A673 (cell line): ENCODE results near the gene IQCE.

Experiments
- CTCF ChIP-seq: fragments of 300-800, 200-600 bp; sonication (generic); conservative IDR thresholded peaks from 2 replicates; pipeline ENCODE4 v1.5.1; 2017; ENCODE audit warnings: low read depth, mild to moderate bottlenecking, antibody characterized with exemption, low read length, moderate library complexity, mixed read lengths
- EZH2 ChIP-seq: fragments of 200-600 bp; sonication (generic); IDR thresholded peaks from 2 replicates; pipeline ENCODE4 v1.6.1; 2017; ENCODE audit warnings: borderline replicate concordance, low read depth, mild to moderate bottlenecking, mixed read lengths, antibody characterized with exemption, low read length; ENCODE audit not compliant: poor library complexity, severe bottlenecking

GRCh38 chr7:2663121-2663886, 104.5 kb downstream of the IQCE start:
- TF ChIP-seq CTCF (no peak), EZH2 (no peak)
